HEK293T (cell line): ENCODE data around the gene FBXO36.

Experiments
- CTCF ChIA-PET: fragments of 350-600 bp; formaldehyde crosslinking; extraction: SDS; loops from one replicate; lab custom pipeline; 2021; ENCODE audit warnings: antibody characterized with exemption, inconsistent platforms; lab: Yijun Ruan, JAX
- POLR2A ChIA-PET: fragments of 350-600 bp; formaldehyde crosslinking; extraction: SDS; loops from one replicate; lab custom pipeline; 2020; ENCODE audit warnings: antibody characterized with exemption, inconsistent platforms; lab: Yijun Ruan, JAX
- DNase-seq: peaks from one replicate; pipeline ENCODE4 v3.0.0; 2012; ENCODE audit warnings: mixed read lengths; ENCODE audit errors: extremely low spot score
- ARNT ChIP-seq: fragments of 450-650 bp; IDR thresholded peaks from 2 replicates; pipeline ENCODE4 v1.6.1; 2017; ENCODE audit warnings: mild to moderate bottlenecking
- BHLHE40 ChIP-seq: fragments of 450-650 bp; IDR thresholded peaks from 2 replicates; pipeline ENCODE4 v1.6.1; 2016; ENCODE audit warnings: mild to moderate bottlenecking, moderate library complexity, borderline replicate concordance
- CTBP1 ChIP-seq: fragments of 450-650 bp; IDR thresholded peaks from 2 replicates; pipeline ENCODE4 v1.6.1; 2016; ENCODE audit warnings: borderline replicate concordance
- ELF4 ChIP-seq: fragments of 450-650 bp; IDR thresholded peaks from 2 replicates; pipeline ENCODE4 v1.6.1; 2017; ENCODE audit warnings: antibody characterized with exemption
- FOXA1 ChIP-seq: fragments of 450-650 bp; IDR thresholded peaks from 2 replicates; pipeline ENCODE4 v1.6.1; 2016; ENCODE audit warnings: mild to moderate bottlenecking
- FOXK2 ChIP-seq: fragments of 450-650 bp; IDR thresholded peaks from 2 replicates; pipeline ENCODE4 v1.6.1; 2016; ENCODE audit warnings: mild to moderate bottlenecking
- FOXM1 ChIP-seq: fragments of 450-650 bp; IDR thresholded peaks from 2 replicates; pipeline ENCODE4 v1.6.1; 2017; ENCODE audit warnings: mild to moderate bottlenecking, borderline replicate concordance
- HDGF ChIP-seq: fragments of 450-650 bp; IDR thresholded peaks from 2 replicates; pipeline ENCODE4 v1.6.1; 2017; ENCODE audit warnings: antibody characterized with exemption, borderline replicate concordance
- L3MBTL2 ChIP-seq: fragments of 450-650 bp; conservative IDR thresholded peaks from 2 replicates; pipeline ENCODE4 v1.6.1; 2016; ENCODE audit warnings: mild to moderate bottlenecking
- LEF1 ChIP-seq: fragments of 450-650 bp; IDR thresholded peaks from 2 replicates; pipeline ENCODE4 v1.6.1; 2017; ENCODE audit warnings: mild to moderate bottlenecking, borderline replicate concordance
- NFRKB ChIP-seq: fragments of 450-650 bp; IDR thresholded peaks from 2 replicates; pipeline ENCODE4 v1.6.1; 2016; ENCODE audit warnings: mild to moderate bottlenecking, moderate library complexity
- SP1 ChIP-seq: fragments of 450-650 bp; IDR thresholded peaks from 2 replicates; pipeline ENCODE4 v1.6.1; 2017
- SUZ12 ChIP-seq: fragments of 450-650 bp; IDR thresholded peaks from 2 replicates; pipeline ENCODE4 v1.6.1; 2016; ENCODE audit warnings: mild to moderate bottlenecking
- TARDBP ChIP-seq: fragments of 450-650 bp; IDR thresholded peaks from 2 replicates; pipeline ENCODE4 v1.6.1; 2016
- ZNF384 ChIP-seq: fragments of 450-650 bp; IDR thresholded peaks from 2 replicates; pipeline ENCODE4 v1.6.1; 2016
- TF ChIP-seq, protein P1 (sequence below): fragments of 450-650 bp; IDR thresholded peaks from 2 replicates; pipeline ENCODE4 v1.6.1; 2016

Gene FBXO36

DNA sequence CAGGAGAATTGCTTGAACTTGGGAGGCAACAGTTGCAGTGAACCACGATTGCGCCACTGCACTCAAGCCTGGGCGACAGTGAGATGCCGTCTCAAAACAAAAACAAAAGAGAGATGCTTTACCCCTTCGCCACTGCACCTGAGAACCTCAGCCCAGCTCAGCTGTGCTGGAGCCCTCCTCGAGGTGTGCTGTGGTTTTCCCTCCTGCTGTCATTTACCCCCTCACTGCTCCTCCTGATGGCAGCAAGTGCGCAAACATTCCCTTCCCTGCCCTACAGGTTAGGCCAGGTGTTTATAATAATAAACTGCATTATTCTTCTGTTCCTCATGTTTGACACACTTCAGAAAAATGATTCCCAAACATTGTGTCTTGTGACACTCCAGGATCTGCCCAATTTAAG, 8.4 kb downstream of the FBXO36 start:
- CTCF ChIA-PET, result no interaction called here
- POLR2A ChIA-PET, result no interaction called here
- no peak for TF ChIP-seq SP1
- TF ChIP-seq CTBP1, result no peak
- no peak for TF ChIP-seq LEF1
- no peak for TF ChIP-seq FOXK2
- no peak for TF ChIP-seq L3MBTL2
- no peak for TF ChIP-seq ARNT
- no peak for TF ChIP-seq TARDBP
- TF ChIP-seq HDGF, result no peak
- TF ChIP-seq FOXA1, result no peak
- no peak for TF ChIP-seq NFRKB
- TF ChIP-seq BHLHE40, result no peak
- DNase-seq, result no peak

DNA sequence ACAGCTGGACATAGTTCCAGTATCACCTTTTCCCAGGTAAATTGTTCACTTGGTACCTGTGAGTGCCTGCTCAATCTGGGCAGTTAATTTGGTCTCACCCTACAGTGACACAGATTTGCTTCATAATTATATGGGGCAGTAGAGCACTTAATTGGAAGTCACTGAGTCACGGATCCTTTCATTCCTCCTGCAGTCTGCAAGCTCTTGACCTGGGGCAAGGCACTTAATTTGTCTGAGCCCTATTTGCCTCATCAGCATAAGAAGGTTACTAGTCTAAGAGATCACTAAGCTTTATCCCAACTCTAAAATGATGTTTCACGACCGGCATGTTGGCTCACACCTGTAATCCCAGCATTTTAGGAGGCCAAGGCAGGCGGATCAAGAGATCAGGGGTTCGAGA, 8.9 kb downstream of the FBXO36 start:
- ChIA-PET POLR2A (no interaction called here), CTCF (no interaction called here)
- DNase-seq, result no peak
- TF ChIP-seq ZNF384 (no peak), LEF1 (no peak), ELF4 (no peak), HDGF (no peak), BHLHE40 (no peak), NFRKB (no peak), FOXM1 (no peak), L3MBTL2 (no peak), CTBP1 (no peak), ARNT (no peak), FOXA1 (no peak), SP1 (no peak), SUZ12 (no peak), FOXK2 (no peak), TARDBP (no peak)
- TF ChIP-seq, protein P1, sequence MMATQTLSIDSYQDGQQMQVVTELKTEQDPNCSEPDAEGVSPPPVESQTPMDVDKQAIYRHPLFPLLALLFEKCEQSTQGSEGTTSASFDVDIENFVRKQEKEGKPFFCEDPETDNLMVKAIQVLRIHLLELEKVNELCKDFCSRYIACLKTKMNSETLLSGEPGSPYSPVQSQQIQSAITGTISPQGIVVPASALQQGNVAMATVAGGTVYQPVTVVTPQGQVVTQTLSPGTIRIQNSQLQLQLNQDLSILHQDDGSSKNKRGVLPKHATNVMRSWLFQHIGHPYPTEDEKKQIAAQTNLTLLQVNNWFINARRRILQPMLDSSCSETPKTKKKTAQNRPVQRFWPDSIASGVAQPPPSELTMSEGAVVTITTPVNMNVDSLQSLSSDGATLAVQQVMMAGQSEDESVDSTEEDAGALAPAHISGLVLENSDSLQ, result no peak

DNA sequence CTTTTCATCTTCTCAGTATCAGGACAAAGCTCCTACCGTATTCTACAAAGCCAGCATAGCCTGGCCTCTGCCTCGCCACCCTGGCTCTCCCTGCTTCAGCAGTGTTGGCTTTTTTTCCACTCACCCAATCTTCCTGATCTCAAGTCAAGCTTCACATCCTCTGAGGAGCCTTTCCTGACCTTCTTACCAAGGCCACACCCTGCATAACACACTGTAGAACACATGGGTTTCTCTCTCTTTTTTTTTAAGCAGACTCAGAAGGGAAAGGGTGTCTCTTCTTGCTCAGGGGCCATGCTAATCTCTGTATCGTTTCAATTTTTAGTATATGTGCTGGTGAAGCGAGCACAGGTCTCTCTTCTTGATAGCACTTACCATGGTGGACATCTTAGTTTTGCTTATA, 15.2 kb downstream of the FBXO36 start:
- CTCF ChIA-PET, result no interaction called here
- no peak for DNase-seq
- POLR2A ChIA-PET, result no interaction called here
- TF ChIP-seq FOXA1 (no peak), HDGF (no peak), FOXM1 (no peak), FOXK2 (no peak), ELF4 (no peak), TARDBP (no peak), CTBP1 (no peak), BHLHE40 (no peak), L3MBTL2 (no peak), NFRKB (no peak), ARNT (no peak), LEF1 (no peak), ZNF384 (no peak), SP1 (no peak), SUZ12 (no peak)
- TF ChIP-seq, protein P1, result no peak

DNA sequence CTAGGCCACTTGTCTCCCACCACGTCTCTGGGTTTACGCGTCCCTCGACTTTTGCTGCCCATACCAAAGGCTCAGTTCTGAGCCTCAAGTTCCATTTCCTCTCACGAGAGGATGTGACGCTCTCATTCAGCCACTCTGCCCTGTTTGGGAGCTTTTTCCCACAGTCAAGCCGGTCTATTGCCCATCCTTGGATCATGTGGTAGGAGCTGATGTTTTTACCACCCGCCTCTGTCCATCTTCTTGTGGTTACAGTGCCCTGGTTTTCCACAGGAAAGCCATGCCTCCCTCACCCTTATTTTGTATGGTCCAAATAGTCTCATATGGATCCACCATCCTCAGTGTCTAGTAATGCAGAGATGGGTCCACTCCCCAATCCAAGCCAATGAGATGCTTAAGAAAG, 20.4 kb downstream of the FBXO36 start:
- CTCF ChIA-PET, result no interaction called here
- TF ChIP-seq ZNF384 (no peak), FOXK2 (no peak), NFRKB (no peak), HDGF (no peak), L3MBTL2 (no peak), ELF4 (no peak), SP1 (no peak), FOXA1 (no peak), SUZ12 (no peak)
- TF ChIP-seq, protein P1, result no peak
- no peak for DNase-seq
- POLR2A ChIA-PET, result no interaction called here

DNA sequence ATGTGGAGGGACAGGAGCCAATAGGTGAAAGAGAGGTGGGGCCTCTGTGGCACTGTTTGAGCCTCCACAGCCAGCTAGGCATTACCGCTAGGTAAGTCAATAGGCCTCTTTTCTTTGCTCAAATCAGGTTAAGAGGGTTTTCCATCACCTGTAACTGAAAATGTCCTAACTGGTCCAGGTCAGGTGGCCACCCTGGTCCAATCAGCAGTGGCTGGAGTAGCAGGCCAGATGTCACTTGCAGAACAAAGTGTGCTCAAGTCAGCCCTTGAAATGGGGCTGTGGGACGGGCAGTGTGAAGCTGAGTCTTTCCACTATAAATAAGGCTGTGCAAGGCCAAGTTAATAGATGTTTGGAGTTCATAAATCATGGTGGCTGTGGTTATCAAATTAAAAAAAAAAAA, 20.9 kb downstream of the FBXO36 start:
- no peak for DNase-seq
- CTCF ChIA-PET, result no interaction called here
- POLR2A ChIA-PET, result no interaction called here
- no peak for TF ChIP-seq ARNT
- no peak for TF ChIP-seq HDGF
- no peak for TF ChIP-seq LEF1
- TF ChIP-seq BHLHE40, result no peak
- TF ChIP-seq FOXM1, result no peak
- TF ChIP-seq ZNF384, result no peak
- TF ChIP-seq NFRKB, result no peak
- no peak for TF ChIP-seq ELF4
- TF ChIP-seq, protein P1, result no peak
- TF ChIP-seq SP1, result no peak

DNA sequence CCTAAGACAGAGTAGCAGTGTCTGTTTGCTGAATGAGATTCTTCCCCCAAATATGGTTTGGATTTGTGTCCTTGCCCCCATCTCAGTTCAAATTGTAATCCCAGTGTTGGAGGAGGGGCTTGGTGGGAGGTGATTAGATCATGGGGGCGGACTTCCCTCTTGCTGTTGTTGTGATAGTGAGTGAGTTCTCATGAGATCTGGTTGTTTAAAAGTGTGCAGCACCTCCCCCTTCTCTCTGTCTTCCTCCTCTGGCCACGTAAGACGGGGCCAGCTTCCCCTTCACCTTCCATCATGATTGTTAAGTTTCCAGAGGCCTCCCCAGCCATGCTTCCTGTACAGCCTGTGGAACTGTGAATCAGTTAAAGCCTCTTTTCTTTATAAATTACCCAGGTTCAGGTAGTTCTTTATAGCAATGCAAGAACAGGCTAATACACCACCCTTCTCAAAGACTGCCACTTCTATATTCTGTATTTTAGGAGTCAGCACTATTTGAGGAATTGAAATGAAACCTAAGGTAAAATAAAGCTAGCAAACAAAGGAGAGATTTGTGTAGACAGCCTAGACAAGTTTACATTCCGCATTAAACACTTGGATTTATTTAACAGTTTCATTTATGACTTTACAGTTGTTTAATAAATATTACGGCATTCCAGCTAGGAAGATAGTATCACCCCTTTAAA, 21.6 kb downstream of the FBXO36 start:
- ChIA-PET POLR2A (no interaction called here), CTCF (no interaction called here)
- TF ChIP-seq HDGF, result no peak
- no peak for TF ChIP-seq NFRKB
- TF ChIP-seq L3MBTL2, result no peak
- no peak for TF ChIP-seq ZNF384
- no peak for TF ChIP-seq ELF4
- no peak for TF ChIP-seq FOXK2
- no peak for TF ChIP-seq TARDBP
- no peak for TF ChIP-seq ARNT
- no peak for TF ChIP-seq LEF1
- no peak for TF ChIP-seq SP1
- TF ChIP-seq, protein P1, result no peak
- TF ChIP-seq CTBP1, result no peak
- TF ChIP-seq FOXA1, result no peak
- no peak for TF ChIP-seq FOXM1
- TF ChIP-seq SUZ12, result no peak
- no peak for TF ChIP-seq BHLHE40
- no peak for DNase-seq
